HAP-1 (cell line): ENCODE data around the gene PIK3CB.
A peak's percentile ranks its signal among the peaks of the same experiment; 100 is the strongest.
"Not testable (repeated sequence)": the region's sequence is repeated elsewhere in the genome, so short reads cannot be mapped to it uniquely, and the experiment has no call there.

Experiments
- DNase-seq, 2 experiments: peaks; one replicate each; pipeline ENCODE4 v3.0.0-alpha.2; 2016 to 2020; ENCODE audit warnings: low spot score in 2 of 2
- H3K27me3 ChIP-seq: fragments of 250-450 bp; sonication (Bioruptor Pico); 2 replicates; pipeline ENCODE4 v1.5.1; 2020; ENCODE audit warnings: low read depth, mild to moderate bottlenecking, moderate library complexity
- H3K36me3 ChIP-seq: fragments of 250-450 bp; sonication (Bioruptor Pico); replicated peaks from 2 replicates; pipeline ENCODE4 v1.5.1; 2020; ENCODE audit warnings: mild to moderate bottlenecking
- H3K4me1 ChIP-seq: fragments of 250-450 bp; sonication (Bioruptor Pico); 2 replicates; pipeline ENCODE4 v1.5.1; 2020; ENCODE audit warnings: mild to moderate bottlenecking
- H3K4me3 ChIP-seq: fragments of 250-450 bp; sonication (Bioruptor Pico); 2 replicates; pipeline ENCODE4 v1.5.1; 2020; ENCODE audit warnings: mild to moderate bottlenecking, moderate library complexity
- H3K9me3 ChIP-seq: fragments of 250-450 bp; sonication (Bioruptor Pico); 2 replicates; pipeline ENCODE4 v1.5.1; 2020; ENCODE audit warnings: mild to moderate bottlenecking, moderate library complexity
- in situ Hi-C: fragments of 300-500 bp; cut with MboI; formaldehyde crosslinking; loops from 3 replicates; pipeline ENCODE4 v1.14.3; 2020; ENCODE audit warnings: low sequenced_read_pairs, inconsistent platforms, mixed read lengths

The PIK3CB gene

GRCh38 chr3:138861798-138862197, 27.1 kb upstream of the PIK3CB start:
- Histone ChIP-seq H3K4me3 (no peak overlapping the region), H3K9me3 (no peaks in the 10 kb centered on the region), H3K4me1 (peaks cover 11% of the 10 kb centered on the region), H3K36me3 (no peaks in the 10 kb centered on the region), H3K27me3 (no peaks in the 10 kb centered on the region)
- no peak for DNase-seq
- in situ Hi-C loops = no loop called here

GRCh38 chr3:138856799-138857198, 22.1 kb upstream of the PIK3CB start:
- H3K9me3 ChIP-seq = no peaks in the 10 kb centered on the region
- no peak overlapping the region for H3K4me3 ChIP-seq
- in situ Hi-C loops = no loop called here
- no peaks in the 10 kb centered on the region for H3K36me3 ChIP-seq
- H3K4me1 ChIP-seq = no peaks in the 10 kb centered on the region
- no peaks in the 10 kb centered on the region for H3K27me3 ChIP-seq
- no peak for DNase-seq

DNA sequence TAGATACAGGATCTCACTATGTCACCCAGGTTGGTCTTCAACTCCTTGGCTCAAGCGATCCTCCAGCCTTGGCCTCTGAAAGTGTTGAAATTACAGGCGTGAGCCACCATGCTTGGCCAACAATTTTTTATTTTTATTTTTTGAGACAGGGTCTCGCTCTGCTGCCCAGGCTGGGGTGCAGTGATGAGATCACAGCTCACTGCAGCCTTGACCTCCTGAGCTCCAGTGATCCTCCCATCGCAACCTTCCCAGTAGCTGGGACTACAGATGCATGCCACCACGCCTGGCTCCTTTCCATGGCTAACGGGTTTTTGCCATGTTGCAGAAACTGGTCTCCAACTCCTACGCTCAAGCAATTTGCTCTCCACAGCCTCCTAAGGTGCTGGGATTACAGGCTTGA, 20.2 kb upstream of the PIK3CB start:
- Histone ChIP-seq H3K27me3 (no peaks in the 10 kb centered on the region), H3K9me3 (no peaks in the 10 kb centered on the region), H3K36me3 (no peaks in the 10 kb centered on the region), H3K4me3 (no peak overlapping the region), H3K4me1 (no peaks in the 10 kb centered on the region)
- no peak for DNase-seq
- in situ Hi-C loops = no loop called here

DNA sequence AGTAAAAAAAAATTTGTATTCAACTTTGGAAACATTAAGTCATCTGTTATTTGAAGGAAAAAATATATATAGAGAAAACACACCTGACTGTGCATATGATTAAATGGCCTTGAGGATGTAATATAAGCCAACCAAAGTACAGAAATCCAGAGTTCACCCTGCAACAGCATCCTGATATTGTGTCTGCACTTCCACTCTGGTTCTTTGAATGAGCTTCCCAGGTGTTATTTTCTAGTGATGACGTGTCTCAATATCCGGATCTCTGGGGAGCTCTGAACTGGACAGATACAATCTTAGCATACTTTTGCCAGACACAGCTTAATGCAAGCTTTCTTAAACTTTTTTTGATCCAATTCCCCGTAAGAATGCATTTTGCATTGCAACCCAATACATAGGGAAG, 19.5 kb upstream of the PIK3CB start:
- in situ Hi-C loops = no loop called here
- no peaks in the 10 kb centered on the region for H3K4me1 ChIP-seq
- no peaks in the 10 kb centered on the region for H3K36me3 ChIP-seq
- no peaks in the 10 kb centered on the region for H3K27me3 ChIP-seq
- no peak for DNase-seq
- H3K9me3 ChIP-seq = no peaks in the 10 kb centered on the region
- no peak overlapping the region for H3K4me3 ChIP-seq

GRCh38 chr3:138850151-138850550, 15.4 kb upstream of the PIK3CB start:
- in situ Hi-C loops = no loop called here
- no peaks in the 10 kb centered on the region for H3K36me3 ChIP-seq

GRCh38 chr3:138849222-138849940, 14.7 kb upstream of the PIK3CB start:
- in situ Hi-C loops = no loop called here
- H3K36me3 ChIP-seq = no peaks in the 10 kb centered on the region
- peaks cover 16% of the 10 kb centered on the region for H3K4me1 ChIP-seq
- no peaks in the 10 kb centered on the region for H3K27me3 ChIP-seq
- no peak overlapping the region for H3K4me3 ChIP-seq
- H3K9me3 ChIP-seq = no peaks in the 10 kb centered on the region
- no peak for DNase-seq

More at GRCh38 chr3:138850151-138850550, 15.4 kb upstream of the PIK3CB start:
- H3K27me3 ChIP-seq = no peaks in the 10 kb centered on the region
- no peak for DNase-seq
- H3K4me3 ChIP-seq = no peak overlapping the region
- H3K9me3 ChIP-seq = no peaks in the 10 kb centered on the region
- peaks cover 14% of the 10 kb centered on the region for H3K4me1 ChIP-seq

DNA sequence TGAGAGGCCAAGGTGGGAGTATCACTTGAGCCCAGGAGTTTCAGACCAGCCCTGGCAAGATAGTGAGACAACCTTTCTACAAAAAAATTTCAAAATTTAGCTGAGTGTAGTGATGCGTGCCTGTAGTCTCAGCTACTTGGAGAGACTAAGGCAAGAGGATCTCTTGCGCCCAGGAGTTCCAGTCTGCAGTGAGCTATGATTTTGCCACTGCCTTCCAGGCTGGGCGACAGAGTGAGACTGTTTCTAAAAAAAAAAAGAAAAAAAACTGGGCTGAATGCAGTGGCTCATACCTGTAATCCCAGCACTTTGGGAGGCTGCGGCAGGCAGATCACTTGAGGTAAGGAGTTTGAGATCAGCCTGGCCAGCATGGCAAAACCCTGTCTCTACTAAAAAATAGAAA, 14.0 kb upstream of the PIK3CB start:
- Histone ChIP-seq H3K4me1 (peaks cover 16% of the 10 kb centered on the region), H3K36me3 (no peaks in the 10 kb centered on the region), H3K9me3 (no peaks in the 10 kb centered on the region), H3K27me3 (no peaks in the 10 kb centered on the region), H3K4me3 (no peak overlapping the region)
- DNase-seq = no peak
- in situ Hi-C loops = no loop called here

DNA sequence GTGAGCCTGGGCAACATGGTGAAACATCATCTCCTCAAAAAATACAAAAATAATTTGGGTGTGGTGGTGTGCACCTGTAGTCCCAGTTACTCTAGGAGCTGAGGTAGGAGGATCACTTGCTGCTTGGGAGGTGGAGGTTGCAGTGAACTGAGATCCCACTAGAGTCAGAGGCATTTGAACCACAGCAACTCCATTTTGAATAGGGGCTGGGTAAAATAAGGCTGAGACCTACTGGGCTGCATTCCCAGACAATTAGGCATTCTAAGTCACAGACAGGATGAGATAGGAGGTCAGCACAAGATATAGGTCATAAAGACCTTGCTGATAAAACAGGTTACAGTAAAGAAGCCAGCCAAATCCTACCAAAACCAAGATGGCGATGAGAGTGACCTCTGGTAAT, 12.1 kb upstream of the PIK3CB start:
- in situ Hi-C loops, H3K36me3 ChIP-seq, H3K27me3 ChIP-seq, H3K4me3 ChIP-seq, H3K9me3 ChIP-seq, DNase-seq: not testable (repeated sequence)
- H3K4me1 ChIP-seq = peaks cover 16% of the 10 kb centered on the region

GRCh38 chr3:138846262-138846791, 11.6 kb upstream of the PIK3CB start:
- no peaks in the 10 kb centered on the region for H3K27me3 ChIP-seq
- in situ Hi-C loops = no loop called here
- H3K4me1 ChIP-seq = peaks cover 16% of the 10 kb centered on the region
- no peak overlapping the region for H3K4me3 ChIP-seq
- H3K9me3 ChIP-seq = no peaks in the 10 kb centered on the region
- H3K36me3 ChIP-seq = no peaks in the 10 kb centered on the region
- peak in 1 of 2 experiments; percentile 43 for DNase-seq

DNA sequence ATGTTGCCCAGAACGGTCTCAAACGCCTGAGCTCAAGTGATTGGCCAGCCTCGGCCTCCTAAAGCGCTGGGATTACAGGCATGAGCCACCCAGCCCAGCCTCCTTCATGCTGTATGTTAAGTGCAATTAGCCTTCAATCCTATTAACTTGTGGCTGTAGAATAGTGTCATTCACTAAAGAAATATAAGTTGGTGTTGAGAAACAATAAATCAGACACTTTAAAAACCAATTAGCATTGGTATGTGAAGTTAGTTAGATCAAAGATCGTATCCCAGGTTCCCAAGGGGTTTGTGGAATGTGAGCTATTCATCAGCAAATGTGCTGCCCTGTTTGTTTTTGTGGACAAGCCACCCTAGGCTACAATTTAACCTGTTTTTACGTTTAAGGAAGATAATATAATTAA, 11.0 kb upstream of the PIK3CB start:
- Histone ChIP-seq H3K9me3 (no peaks in the 10 kb centered on the region), H3K4me3 (no peak overlapping the region), H3K36me3 (no peaks in the 10 kb centered on the region), H3K27me3 (no peaks in the 10 kb centered on the region), H3K4me1 (peaks cover 16% of the 10 kb centered on the region)
- in situ Hi-C loops = no loop called here
- DNase-seq = peak; percentile 59 to 74

GRCh38 chr3:138845181-138845601, 10.5 kb upstream of the PIK3CB start:
- no peaks in the 10 kb centered on the region for H3K9me3 ChIP-seq
- in situ Hi-C loops = no loop called here
- peaks cover 16% of the 10 kb centered on the region for H3K4me1 ChIP-seq
- no peaks in the 10 kb centered on the region for H3K36me3 ChIP-seq
- no peak overlapping the region for H3K4me3 ChIP-seq
- no peaks in the 10 kb centered on the region for H3K27me3 ChIP-seq
- peak in 1 of 2 experiments; percentile 24 for DNase-seq

- H3K4me3 ChIP-seq = no peak overlapping the region
- in situ Hi-C loops = no loop called here
- no peaks in the 10 kb centered on the region for H3K9me3 ChIP-seq
- H3K27me3 ChIP-seq = no peaks in the 10 kb centered on the region
- no peak for DNase-seq
- H3K4me1 ChIP-seq = peaks cover 16% of the 10 kb centered on the region
- no peaks in the 10 kb centered on the region for H3K36me3 ChIP-seq
Measured at GRCh38 chr3:138842483-138843188, 7.9 kb upstream of the PIK3CB start.

GRCh38 chr3:138838385-138838784, 3.7 kb upstream of the PIK3CB start:
- H3K27me3 ChIP-seq, H3K4me3 ChIP-seq, H3K9me3 ChIP-seq, H3K36me3 ChIP-seq, DNase-seq, H3K4me1 ChIP-seq: not testable (repeated sequence)
- in situ Hi-C loops = loop anchor here (10.0 kb wide), 1 partner anchor 244 kb away; the partner anchor contains the start of gene CEP70

- in situ Hi-C loops = loop anchor here (10.0 kb wide), 1 partner anchor 241 kb away; the partner anchor contains the start of gene CEP70
- not testable (repeated sequence) for H3K4me3 ChIP-seq, DNase-seq
Measured at GRCh38 chr3:138835846-138836245, 1.1 kb upstream of the PIK3CB start.

More at GRCh38 chr3:138835846-138836245, 1.1 kb upstream of the PIK3CB start:
- H3K4me1 ChIP-seq, H3K9me3 ChIP-seq, H3K36me3 ChIP-seq, H3K27me3 ChIP-seq: not testable (repeated sequence)
